GM18909 (cell line): ENCODE data around the gene MACROD2.

Experiments used
- ATAC-seq: cut with Tn5 transposase; IDR thresholded peaks from one replicate; pipeline ENCODE4 v1.9.1; 2021; ENCODE audit warnings: mild to moderate bottlenecking; ENCODE audit not compliant: unreplicated experiment, poor library complexity

The MACROD2 gene

DNA sequence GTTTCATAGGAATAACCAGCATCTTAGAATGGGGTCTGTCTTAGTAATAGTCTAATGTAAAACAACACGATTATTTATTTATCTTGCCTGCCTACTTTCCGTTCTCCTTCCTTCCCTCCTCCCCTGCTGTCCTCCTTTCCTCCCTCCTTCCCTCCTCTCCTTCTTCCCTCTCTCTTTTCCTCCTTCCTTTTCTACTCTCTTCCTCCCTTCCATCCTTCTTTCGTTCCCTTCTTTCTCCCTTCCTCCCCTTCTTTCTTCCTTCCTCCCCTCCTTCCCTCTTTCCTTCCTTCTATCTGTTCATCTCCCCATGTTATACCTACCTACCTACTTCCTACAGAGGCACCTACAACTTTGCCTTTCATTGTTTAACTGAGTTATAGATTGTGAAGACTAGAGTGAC lies 1637.4 kb downstream of the MACROD2 start:
- ATAC-seq = no peak

DNA sequence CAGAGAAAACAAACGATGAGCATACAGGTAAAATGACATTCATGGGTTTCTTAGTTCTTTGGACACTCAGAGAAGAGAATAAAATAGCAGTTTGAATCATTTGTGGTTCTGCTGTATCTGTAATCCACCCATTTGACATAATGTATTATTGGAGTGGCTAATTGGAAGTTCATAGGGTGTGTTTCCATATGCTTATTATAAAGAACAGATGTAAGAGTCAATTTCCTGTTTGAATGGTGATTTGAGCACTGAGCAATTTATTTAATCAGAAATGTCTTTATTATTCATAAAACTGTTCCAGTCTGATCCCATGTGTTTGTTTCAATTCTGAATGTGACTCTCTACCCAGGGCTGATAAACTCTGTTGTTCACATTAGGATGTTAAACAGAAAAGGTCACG lies 1638.8 kb downstream of the MACROD2 start:
- no peak for ATAC-seq

DNA sequence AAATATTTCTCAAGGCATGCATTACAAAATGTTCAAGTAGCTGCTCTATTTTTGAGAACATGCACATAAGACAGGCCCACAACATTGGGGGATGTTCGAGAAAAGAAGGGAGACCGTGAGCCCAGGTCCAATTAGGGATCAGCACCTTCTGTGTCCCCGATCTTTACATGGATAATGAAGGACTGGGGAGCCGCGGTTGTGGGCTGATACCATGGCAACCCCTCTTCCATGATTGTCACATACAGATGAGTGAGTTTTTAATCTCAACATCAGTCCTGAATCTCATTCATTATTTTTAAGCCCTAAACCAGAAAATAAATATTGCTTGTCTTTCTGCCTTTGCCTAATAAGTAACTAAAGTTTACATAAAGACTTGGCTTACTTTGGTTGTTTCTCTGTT lies 1642.2 kb downstream of the MACROD2 start:
- no peak for ATAC-seq

DNA sequence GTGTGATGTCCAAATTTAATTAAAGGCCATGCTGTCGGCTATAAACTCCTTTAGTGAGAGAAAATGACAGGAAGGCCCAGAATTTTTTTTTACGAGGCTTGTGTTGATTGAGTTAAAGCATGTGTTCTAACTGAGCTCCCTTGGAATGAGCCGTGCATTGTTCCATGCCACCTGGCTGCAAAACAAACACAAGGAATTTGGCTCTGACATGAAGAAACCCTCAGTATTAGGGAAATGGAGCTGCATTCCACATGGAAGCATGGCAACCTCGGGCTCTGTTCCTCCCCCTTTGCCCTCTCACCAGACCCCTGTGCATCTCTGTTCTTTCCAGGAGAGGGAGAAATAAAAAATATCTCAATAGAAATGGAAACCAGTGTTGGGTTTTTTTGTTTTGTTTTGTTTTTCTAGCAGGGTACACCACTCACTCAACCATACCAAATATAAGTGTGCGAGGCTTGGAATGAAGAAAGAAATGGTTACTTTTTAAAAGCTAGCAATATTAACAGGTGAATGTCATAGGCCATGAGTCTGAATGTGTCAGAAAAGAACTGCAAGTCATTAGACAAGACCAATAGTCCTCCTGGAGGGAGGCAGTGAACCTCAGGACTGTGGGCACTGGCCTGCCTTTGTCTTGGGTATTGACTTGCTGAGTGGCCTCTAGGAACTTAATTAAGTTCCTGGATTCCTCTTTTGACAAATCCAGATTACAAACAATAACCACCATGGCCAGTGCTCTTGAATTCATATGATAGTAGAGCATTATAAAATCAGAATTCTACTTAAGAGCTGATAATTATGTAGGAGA lies 1642.8 kb downstream of the MACROD2 start:
- ATAC-seq = no peak

DNA sequence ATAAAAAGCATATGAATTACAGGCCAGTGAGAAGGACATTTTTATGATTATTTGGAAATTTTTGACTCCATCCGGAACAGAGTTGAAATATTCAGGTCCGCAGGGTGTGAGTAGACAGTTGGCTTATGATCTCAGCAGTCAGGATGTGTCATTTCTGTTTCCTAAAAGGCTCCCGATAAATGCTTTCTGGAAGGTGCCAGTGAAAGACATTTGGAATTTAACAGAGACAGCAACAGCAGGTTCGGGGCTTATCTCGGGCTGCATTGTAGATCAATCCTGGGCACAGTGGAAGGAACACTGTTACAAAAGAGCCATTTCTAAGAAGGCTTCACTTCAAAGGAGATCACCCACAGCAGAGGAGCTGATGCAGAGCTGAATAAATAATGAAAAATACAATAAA lies 1643.5 kb downstream of the MACROD2 start:
- ATAC-seq = no peak

DNA sequence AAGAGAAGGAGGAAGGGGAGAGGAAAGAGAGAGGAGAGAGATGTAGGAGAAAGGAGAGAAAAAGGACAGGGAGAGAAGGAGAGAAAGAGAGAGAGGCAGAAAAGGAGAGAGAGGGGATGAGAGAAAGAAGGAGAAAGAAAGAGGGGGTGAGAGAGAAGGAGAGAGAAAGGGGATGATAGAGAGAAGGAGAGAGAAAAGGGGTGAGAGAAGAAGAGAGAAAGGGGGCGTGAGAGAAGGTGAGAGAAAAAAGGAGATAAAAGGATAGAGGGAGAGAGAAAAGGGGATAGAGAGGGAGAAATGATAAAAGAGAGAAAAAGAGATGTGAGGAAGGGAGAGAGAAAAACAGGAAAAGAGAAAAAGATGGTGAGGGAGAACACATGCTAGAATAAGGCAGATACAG lies 1644.5 kb downstream of the MACROD2 start:
- ATAC-seq = no peak

DNA sequence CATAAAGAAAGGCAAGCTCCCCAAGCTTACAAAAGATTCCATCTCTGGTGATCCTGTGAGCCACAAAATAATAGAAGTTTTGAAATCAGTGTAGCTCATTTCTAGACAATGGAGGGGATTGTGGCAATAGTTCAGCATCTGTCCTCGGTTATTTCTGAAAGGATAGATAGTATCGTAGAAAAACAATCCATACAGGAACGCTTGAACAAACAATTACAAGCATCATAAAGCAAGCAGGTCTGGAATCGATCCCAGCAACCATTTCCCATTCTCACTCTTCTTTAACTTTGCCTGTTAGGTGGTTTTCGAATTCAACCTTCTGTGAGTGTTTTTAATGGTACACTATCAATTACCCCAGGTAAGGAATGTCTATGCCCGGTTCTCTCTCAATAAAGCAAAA lies 1646.8 kb downstream of the MACROD2 start:
- no peak for ATAC-seq

DNA sequence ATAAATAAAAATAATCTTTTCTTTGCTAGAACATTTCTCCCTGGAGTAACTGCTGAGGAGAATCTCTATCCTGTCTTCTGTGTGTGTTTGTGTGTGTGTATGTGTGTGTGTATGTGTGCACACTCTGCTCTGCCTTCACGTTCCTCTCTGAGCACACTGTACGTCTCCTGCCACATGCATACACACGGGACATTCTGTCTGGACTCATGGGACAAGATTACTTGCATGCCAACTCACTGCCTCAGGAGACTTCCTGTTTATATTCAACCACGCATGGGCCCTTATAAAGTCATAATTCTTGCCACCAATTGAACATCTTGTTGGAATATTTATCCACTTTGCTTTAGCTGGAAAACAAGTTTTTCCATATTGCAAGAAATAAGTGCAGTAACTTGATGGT lies 1647.4 kb downstream of the MACROD2 start:
- no peak for ATAC-seq

DNA sequence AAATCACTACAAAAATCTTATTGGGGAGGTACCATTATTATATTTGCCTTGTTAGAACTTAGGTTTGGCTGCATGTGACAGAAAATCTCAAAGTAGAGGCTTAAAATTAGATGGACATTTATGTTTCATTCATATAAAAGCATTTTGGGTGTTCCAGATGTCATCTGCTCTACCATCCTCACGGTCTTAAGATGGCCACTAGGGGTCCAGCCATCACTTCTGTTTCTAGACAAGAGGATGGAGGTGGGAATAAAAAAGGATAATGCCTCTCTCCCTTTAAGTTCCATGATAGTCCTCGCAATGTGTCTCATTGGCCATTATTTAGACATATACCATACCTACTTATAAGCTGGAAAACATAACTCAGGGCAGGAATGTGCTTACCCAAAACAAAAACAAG lies 1648.4 kb downstream of the MACROD2 start:
- no peak for ATAC-seq

DNA sequence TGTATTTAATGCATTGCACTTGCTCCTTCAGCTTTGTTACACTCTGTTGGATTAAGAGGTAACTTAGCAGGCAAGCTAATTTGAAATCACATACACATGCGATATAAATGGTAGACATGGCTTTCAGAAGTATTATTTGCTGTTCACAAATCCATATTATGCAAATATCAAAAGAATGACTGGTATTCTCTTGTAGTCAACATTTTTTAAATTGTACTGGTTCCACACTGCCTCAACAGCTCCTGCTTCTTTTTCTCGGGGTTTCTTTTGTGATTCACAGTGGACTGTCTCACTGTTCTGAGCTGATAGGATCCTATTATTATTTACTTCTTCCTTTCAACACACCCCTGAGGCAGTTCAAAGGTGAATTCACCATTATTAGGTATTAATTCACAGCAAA lies 1650.5 kb downstream of the MACROD2 start:
- ATAC-seq = no peak

DNA sequence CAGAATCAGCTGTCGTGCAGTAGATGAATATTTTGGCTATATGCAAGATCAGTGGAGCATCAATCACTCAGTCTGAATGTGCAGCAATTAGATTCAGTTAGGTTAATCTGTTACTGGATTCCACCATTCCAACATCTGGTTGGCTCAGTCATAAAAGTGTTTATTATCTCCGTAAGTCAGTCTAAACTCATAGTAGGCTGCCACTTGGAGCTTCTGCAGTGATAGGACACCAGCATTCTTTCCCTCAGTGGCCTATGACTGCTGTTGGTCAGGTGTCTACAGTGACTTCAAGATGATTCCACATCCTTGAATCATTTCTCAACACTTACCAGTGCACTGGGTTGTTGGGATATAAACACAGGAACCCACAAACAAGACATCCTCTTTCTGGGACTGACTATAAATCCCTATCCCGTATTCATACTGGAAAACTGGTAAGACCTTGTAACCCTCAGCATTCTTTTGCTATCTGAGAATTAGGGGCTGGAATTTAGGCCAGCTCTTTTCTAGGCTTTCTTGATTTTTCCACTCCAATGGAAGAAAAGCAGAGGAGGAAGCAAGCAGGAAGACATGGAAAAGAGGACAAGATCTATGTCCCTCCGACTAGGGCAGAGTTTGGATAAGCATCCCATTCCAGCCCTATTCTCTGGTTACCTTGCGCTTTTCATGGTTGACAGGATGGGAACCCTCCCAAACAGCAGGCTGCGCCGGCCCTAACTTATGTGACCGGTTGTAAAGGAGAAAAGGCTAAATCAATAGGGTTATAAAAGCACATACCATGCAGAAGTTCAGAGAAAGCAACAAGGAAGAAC lies 1658.3 kb downstream of the MACROD2 start:
- ATAC-seq = no peak

DNA sequence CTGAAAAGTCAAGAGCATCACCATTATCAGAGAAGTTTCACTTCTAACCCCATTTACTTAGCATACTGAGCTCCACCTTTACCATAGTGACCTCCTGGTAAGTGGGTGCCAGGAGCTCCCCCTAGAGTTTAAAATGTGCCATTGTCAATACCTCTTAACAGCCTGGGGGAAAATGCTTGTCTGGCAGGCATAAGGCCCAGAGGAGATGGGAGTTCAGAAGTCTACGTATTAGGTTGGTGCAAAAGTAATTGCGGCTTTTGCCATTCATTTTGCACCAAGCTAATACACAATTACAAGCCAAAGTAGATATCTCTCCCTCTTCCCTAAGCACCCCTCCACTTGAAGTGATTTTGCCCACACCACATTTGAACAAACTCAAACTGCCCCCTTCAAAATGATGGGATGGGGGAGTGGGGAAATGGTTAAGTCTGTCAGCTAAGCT lies 1658.9 kb downstream of the MACROD2 start:
- ATAC-seq = peak; percentile 100

DNA sequence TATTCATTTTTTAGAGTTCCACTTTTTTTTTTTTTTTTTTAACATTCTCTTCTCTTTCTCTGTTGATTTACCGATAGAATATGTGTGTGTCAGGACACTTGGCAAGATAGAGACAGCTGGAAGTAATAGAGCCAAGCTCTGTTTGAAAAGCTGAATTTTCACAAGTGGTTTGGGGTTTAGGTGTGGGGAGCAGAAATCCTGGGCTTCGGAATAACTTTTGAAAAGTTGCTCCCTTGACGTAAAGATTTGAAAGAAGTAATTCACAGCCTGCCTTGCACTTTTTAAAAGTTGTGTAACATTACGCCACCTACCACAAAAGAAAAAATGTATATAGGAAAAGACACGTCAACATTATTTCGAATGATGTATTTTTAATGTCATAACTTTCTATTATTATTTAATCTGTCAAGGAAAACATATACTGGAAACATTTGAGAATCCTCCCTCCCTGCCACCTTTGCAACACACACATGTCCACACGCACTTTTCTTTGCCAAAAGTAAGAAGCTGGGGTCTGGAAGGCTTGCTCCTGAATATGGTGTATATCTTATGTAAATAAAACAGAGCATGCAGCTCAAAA lies 1660.1 kb downstream of the MACROD2 start:
- ATAC-seq = no peak

DNA sequence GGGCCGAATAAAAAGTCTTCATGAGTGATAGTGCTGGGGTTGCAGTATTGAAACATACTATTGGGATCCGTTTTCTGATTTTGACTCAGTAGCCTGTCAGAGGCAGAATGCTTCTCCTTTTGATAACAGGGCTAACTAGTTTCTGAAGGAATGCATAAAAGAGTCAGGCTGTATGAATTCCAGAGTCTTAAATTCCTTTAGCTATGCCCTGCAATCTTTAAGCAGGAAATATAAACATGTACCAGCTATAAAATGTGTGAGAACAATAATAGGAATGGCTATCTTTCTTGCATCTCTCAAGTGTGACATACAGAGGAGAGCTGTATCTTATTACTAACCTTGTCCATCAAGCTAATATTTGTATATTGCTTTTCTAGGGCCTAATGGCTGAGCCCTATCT lies 1660.8 kb downstream of the MACROD2 start:
- no peak for ATAC-seq

DNA sequence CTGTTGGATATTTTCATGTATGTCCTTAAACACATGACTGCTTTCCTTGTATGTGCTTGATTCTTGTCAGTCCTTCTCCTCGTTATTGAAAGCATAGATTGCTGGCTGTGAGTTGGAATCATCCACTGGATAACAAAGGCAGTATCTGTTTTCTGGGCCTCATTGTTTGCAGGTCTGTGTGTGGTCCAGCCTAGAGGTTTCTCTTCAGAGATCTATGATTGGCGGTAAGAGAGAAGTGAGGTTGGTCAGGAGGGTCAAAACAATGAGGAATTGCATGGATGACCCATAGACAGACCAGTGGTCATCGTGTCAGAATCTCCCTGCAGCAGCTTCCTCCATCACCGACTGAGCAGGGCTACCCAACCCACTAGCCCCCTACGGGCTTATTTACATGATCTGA lies 1663.0 kb downstream of the MACROD2 start:
- ATAC-seq = no peak

DNA sequence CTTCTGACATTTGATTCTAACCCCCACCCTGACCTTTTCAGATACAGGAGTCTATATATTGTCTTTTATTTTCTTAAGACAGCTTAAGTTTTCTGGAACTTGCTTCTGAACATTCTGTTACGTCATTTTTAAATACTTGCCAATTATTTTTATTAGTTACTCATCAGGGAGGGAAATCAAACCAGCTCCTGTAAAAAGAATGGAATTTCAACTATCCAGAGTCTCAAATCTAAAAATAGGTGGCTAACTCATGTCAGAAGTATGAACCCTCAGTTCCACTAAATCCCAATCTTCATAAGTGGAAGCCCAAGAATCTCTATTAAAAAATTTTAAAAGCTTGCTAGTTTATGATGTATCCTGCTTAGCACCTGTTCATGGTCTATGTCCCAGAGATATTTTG lies 1677.9 kb downstream of the MACROD2 start:
- no peak for ATAC-seq

DNA sequence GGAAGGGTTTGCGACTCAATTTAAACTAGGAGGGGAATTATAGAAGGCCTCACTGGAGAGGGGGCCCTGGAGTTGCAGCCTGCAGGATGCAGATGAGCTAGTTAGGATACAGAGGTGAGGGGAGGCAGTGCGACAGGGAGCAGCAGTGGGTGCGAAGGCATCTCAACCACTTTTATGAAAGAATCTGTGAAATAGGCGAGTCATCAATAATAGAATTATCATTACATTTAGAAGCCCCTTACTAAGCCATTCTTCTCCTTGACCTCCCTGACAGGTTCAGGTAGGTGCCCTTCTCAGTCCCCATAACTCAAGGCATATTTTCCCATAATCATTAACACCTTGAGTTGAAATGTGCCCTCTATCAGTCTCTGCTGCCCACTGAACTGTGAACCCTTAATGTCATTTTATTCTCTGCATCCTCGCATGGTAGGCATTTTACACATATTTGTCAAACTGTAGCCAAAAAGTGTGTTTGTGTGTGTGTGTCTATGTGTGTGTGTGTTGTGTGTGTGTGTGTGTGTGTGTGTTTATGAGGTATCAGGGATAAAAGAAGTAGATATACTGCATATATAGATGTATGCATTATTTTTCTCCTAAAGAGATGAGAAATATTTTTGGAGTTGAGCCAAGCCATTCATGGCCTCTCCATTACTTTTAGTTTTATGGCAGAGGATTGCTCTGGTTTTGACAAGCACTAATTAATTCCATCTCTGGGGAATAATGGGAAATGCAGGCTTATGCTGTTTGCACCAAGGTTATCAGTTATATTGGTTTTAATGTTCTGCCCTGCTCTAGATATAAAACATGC lies 1679.1 kb downstream of the MACROD2 start:
- ATAC-seq = no peak

DNA sequence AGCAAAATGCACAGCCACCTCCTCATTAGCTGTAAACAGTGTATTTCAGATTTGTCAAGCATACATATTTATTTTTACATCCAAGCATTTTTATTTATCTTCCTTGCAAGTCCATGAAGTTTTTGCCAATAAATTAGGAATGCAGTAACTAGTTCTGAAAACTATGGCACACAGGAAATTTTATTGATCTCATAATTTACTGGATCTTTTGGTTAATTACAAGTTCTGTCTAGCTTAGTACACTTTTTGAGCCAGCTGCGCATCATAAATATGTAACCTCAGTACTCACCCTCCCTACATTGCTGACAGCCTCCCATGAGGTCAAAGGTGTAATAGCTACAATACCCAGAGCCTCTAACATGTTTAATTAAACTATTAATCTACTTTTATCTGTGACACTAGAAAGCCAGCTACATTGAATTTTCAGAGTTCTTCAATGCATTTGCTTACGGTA lies 1679.8 kb downstream of the MACROD2 start:
- no peak for ATAC-seq

DNA sequence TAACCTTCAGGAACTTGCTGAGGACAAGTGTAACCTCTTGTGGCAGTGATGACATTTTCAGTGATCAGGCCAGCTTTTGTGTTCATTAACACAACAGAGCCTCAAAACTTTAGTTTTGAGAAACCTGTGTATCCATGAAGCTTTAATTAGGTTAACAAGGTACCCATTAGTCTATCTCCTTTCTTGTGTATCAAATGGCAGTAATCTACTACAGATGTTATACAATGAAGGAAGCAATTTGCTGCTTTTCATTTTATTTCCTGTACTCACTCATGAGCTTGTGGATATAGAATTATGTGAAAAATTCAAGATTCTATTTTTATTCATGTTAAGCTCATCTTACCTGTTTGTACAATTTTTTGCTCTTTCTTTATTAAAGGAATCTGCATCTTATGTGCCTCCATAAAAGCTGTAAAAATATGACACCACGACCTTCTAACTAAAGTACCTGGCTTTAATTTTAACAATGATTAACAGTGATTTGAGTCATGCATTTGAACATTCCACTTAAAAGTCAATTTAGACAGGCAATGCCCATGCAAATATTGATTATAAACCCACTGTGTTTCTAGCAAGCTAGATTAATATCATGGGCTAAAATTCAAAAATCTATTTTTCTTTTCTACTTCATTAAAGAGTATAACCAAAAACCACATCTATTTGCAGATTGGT lies 1680.6 kb downstream of the MACROD2 start:
- ATAC-seq = no peak

DNA sequence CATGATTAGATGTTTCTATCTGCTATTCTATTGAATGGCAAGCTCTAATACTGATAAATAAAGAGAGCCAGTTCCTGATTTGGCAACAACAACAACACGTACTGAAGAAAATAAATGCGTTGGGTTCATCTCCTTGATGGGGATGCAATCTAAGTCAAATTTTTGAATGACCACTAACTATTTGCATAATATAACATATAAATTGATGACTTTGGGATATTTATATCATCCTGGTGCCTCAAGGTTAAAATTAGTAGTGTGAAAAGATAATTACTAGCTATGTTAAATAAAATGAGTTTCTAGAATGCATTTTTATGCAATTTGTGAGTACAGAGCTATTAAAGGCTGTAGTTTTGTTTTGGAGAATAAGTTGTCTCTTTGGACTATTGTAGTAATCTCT lies 1681.5 kb downstream of the MACROD2 start:
- ATAC-seq = no peak
